ENCODE data around the gene PLAAT4. TPM values are rescaled to one million over a fixed set of nuclear protein-coding genes. Genes with fewer than 3 reads are reported as not detected.

PLAAT4 gene
- total and polyA plus RNA-seq, 2 of the 13 experiments (the other 11 are each of a cell fraction or from before 2014, with no cell fraction given) = 0.71 to 1.00 TPM

DNA sequence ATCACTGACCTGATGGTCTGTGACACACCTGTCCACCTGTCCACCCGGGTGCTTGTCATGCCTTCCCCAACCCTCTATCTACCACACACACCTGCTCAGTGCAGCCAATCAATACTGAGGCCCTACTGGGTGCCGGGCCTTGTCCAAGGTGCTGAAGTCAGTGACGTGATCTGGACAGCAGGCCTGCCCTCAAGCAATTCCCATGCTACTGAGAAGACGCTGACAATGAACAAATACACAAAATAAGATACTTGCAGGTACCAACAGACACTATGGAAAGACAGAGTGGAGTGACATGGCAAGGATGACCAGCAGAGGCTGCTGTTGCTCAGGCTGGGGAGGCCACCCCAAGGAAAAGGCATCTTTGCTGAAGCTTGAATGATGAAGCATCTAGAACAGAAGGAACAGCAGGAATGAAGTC, 56.4 kb downstream of the PLAAT4 start:
- Histone ChIP-seq H2AFZ (ENCODE audit: low read length) (no peak overlapping the region), H3K9ac (ENCODE audit: insufficient read depth, low read depth, low read length) (no peak overlapping the region), H3K27ac (ENCODE audit: extremely low read length, insufficient read depth, low read length) (no peak overlapping the region), H3K79me2 (ENCODE audit: insufficient read depth, low read length) (no peaks in the 10 kb centered on the region), H3K27me3 (ENCODE audit: control insufficient read depth in 1 of 2, insufficient read depth in 2 of 2, low read length in 2 of 2) (no peaks in the 10 kb centered on the region; a peak in 1 of 5 replicates), H3K4me3 (replicated peaks in 1 of 3; ENCODE audit: insufficient read depth in 1 of 3, low read depth in 2 of 3, low read length in 3 of 3) (no peak overlapping the region), H3K4me2 (ENCODE audit: low read depth, low read length) (no peak overlapping the region), H3K9me3 (ENCODE audit: low read length) (no peaks in the 10 kb centered on the region), H3K4me1 (ENCODE audit: insufficient read depth, low read length) (no peaks in the 10 kb centered on the region), H4K20me1 (ENCODE audit: insufficient read depth, low read length) (no peaks in the 10 kb centered on the region), H3K36me3 (replicated peaks in 1 of 2; ENCODE audit: control insufficient read depth in 1 of 2, insufficient read depth in 2 of 2, low read length in 2 of 2) (no peaks in the 10 kb centered on the region)
- no peak for TF ChIP-seq FOXJ3 (CRISPR knock-in tag; IDR thresholded peaks at IDR 0.05; ENCODE audit: borderline replicate concordance)
- TF ChIP-seq ZNF234 (CRISPR knock-in tag; conservative IDR thresholded peaks at IDR 0.05) = no peak
- peak; percentile 53 for TF ChIP-seq MIER2 (CRISPR knock-in tag; IDR thresholded peaks at IDR 0.05)
- TF ChIP-seq, protein P1, sequence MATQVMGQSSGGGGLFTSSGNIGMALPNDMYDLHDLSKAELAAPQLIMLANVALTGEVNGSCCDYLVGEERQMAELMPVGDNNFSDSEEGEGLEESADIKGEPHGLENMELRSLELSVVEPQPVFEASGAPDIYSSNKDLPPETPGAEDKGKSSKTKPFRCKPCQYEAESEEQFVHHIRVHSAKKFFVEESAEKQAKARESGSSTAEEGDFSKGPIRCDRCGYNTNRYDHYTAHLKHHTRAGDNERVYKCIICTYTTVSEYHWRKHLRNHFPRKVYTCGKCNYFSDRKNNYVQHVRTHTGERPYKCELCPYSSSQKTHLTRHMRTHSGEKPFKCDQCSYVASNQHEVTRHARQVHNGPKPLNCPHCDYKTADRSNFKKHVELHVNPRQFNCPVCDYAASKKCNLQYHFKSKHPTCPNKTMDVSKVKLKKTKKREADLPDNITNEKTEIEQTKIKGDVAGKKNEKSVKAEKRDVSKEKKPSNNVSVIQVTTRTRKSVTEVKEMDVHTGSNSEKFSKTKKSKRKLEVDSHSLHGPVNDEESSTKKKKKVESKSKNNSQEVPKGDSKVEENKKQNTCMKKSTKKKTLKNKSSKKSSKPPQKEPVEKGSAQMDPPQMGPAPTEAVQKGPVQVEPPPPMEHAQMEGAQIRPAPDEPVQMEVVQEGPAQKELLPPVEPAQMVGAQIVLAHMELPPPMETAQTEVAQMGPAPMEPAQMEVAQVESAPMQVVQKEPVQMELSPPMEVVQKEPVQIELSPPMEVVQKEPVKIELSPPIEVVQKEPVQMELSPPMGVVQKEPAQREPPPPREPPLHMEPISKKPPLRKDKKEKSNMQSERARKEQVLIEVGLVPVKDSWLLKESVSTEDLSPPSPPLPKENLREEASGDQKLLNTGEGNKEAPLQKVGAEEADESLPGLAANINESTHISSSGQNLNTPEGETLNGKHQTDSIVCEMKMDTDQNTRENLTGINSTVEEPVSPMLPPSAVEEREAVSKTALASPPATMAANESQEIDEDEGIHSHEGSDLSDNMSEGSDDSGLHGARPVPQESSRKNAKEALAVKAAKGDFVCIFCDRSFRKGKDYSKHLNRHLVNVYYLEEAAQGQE (IDR thresholded peaks at IDR 0.05; ENCODE audit: borderline replicate concordance in 1 of 2, low read depth in 1 of 2, low read length in 2 of 2) = peak; percentile 31 to 83
- TF ChIP-seq DNMT3B (CRISPR knock-in tag; conservative IDR thresholded peaks at IDR 0.05) = no peak
- no peak for TF ChIP-seq SOX6 (IDR thresholded peaks at IDR 0.05)
- peak; percentile 6; the same call in 1 of the 2 replicates for TF ChIP-seq SOX6 (CRISPR knock-in tag; IDR thresholded peaks at IDR 0.05)
- peak; percentile 88 for TF ChIP-seq ZKSCAN1 (IDR thresholded peaks at IDR 0.05; ENCODE audit: low read length)
- TF ChIP-seq, protein P2, sequence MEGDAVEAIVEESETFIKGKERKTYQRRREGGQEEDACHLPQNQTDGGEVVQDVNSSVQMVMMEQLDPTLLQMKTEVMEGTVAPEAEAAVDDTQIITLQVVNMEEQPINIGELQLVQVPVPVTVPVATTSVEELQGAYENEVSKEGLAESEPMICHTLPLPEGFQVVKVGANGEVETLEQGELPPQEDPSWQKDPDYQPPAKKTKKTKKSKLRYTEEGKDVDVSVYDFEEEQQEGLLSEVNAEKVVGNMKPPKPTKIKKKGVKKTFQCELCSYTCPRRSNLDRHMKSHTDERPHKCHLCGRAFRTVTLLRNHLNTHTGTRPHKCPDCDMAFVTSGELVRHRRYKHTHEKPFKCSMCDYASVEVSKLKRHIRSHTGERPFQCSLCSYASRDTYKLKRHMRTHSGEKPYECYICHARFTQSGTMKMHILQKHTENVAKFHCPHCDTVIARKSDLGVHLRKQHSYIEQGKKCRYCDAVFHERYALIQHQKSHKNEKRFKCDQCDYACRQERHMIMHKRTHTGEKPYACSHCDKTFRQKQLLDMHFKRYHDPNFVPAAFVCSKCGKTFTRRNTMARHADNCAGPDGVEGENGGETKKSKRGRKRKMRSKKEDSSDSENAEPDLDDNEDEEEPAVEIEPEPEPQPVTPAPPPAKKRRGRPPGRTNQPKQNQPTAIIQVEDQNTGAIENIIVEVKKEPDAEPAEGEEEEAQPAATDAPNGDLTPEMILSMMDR (CRISPR knock-in tag; IDR thresholded peaks at IDR 0.05) = peak; percentile 75
- TF ChIP-seq ZNF121 (CRISPR knock-in tag; IDR thresholded peaks at IDR 0.05) = no peak
- peak; percentile 75 for TF ChIP-seq RAD21 (CRISPR knock-in tag; IDR thresholded peaks at IDR 0.05)
- peak; percentile 90 for TF ChIP-seq STAG1 (CRISPR knock-in tag; IDR thresholded peaks at IDR 0.05)
- TF ChIP-seq, protein P3, sequence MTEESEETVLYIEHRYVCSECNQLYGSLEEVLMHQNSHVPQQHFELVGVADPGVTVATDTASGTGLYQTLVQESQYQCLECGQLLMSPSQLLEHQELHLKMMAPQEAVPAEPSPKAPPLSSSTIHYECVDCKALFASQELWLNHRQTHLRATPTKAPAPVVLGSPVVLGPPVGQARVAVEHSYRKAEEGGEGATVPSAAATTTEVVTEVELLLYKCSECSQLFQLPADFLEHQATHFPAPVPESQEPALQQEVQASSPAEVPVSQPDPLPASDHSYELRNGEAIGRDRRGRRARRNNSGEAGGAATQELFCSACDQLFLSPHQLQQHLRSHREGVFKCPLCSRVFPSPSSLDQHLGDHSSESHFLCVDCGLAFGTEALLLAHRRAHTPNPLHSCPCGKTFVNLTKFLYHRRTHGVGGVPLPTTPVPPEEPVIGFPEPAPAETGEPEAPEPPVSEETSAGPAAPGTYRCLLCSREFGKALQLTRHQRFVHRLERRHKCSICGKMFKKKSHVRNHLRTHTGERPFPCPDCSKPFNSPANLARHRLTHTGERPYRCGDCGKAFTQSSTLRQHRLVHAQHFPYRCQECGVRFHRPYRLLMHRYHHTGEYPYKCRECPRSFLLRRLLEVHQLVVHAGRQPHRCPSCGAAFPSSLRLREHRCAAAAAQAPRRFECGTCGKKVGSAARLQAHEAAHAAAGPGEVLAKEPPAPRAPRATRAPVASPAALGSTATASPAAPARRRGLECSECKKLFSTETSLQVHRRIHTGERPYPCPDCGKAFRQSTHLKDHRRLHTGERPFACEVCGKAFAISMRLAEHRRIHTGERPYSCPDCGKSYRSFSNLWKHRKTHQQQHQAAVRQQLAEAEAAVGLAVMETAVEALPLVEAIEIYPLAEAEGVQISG (CRISPR knock-in tag; IDR thresholded peaks at IDR 0.05) = peak; percentile 11; the same call in 1 of the 2 replicates
- TF ChIP-seq ZNF331 (CRISPR knock-in tag; IDR thresholded peaks at IDR 0.05) = peak; percentile 37; the same call in 1 of the 2 replicates
- TF ChIP-seq SMC3 (IDR thresholded peaks at IDR 0.05; ENCODE audit: low read length) = peak; percentile 96
- no peak for TF ChIP-seq ZNF468 (CRISPR knock-in tag; IDR thresholded peaks at IDR 0.05)
- 0 out of 2 replicates have a peak, but pooled peaks have one; percentile 31 for TF ChIP-seq NFKB2 (CRISPR knock-in tag; IDR thresholded peaks at IDR 0.05; ENCODE audit: borderline replicate concordance)
- no peak for TF ChIP-seq ZNF333 (CRISPR knock-in tag; IDR thresholded peaks at IDR 0.05; ENCODE audit: borderline replicate concordance)
- ChIA-PET POLR2A (no interaction called here), CTCF (ENCODE audit: low intra/inter-chr PET ratio, low total read pairs) (interaction anchor here (1.1 to 2.5 kb wide), 2 partner anchors 43 to 46 kb away, joined by 3 to 24 read pairs; no protein-coding TSS in a partner anchor)
- in situ Hi-C loops (cut with HindIII; ENCODE audit: extremely low pct_ligation_motif_present, low pct_unique_long_range_greater_than_20kb) = no loop called here
- BruUV-seq (replicated peaks) = no TSS peak
- intact Hi-C loops (cut with micrococcal nuclease; ENCODE audit: unreplicated experiment) = loop anchor here (1.0 kb wide), 1 partner anchor 43 kb away; no protein-coding TSS in a partner anchor
- DNase-seq (ENCODE audit: low spot score) (no peak), FAIRE-seq (peak; percentile 34), ATAC-seq (peak; percentile 75)
- WGBS (ENCODE audit: low lambda C conversion rate) = 39% methylated on average over 4 of the region's 4 CpGs
